Vagina (tissue), 2 donors: ENCODE measurements around the gene ZNF503. TPM values are rescaled to one million over a fixed set of nuclear protein-coding genes. Genes with fewer than 3 reads are reported as not detected.

ENCODE experiments used
- DNase-seq, 2 donors: peaks; one replicate each; pipeline ENCODE4 v3.0.0-alpha.2; 2017; ENCODE audit errors: extremely low spot score in 2 of 2
- H3K27ac ChIP-seq: fragments of 200-600 bp; sonication (generic); one replicate; pipeline ENCODE4 v1.5.1; 2019
- H3K27me3 ChIP-seq: fragments of 200-600 bp; sonication (generic); one replicate; pipeline ENCODE4 v1.5.1; 2019
- H3K36me3 ChIP-seq, 2 donors: fragments of 200-600 bp; sonication (generic); one replicate each; pipeline ENCODE4 v1.5.1; 2017 to 2019
- H3K4me1 ChIP-seq: fragments of 200-600 bp; sonication (generic); one replicate; pipeline ENCODE4 v1.5.1; 2019
- H3K4me3 ChIP-seq, 2 donors: fragments of 200-600 bp; sonication (generic); 1 replicate in 1 of 2; 2 replicates in 1 of 2; pipeline ENCODE4 v1.5.1; 2016 to 2019
- H3K9me3 ChIP-seq: fragments of 200-600 bp; sonication (generic); one replicate; pipeline ENCODE4 v1.5.1; 2019
- POLR2A ChIP-seq, 2 donors: fragments of 450-650 bp; IDR thresholded peaks; one replicate each; pipeline ENCODE4 v1.6.1; 2017; ENCODE audit warnings: antibody characterized with exemption in 2 of 2, mild to moderate bottlenecking in 2 of 2, moderate library complexity in 2 of 2
- POLR2AphosphoS5 ChIP-seq, 2 donors: sonication (generic); formaldehyde crosslinking; IDR thresholded peaks; one replicate each; pipeline ENCODE4 v1.9.0; 2017; ENCODE audit warnings: antibody characterized with exemption in 2 of 2, mild to moderate bottlenecking in 2 of 2, low read depth in 1 of 2; ENCODE audit not compliant: insufficient read depth in 1 of 2
- intact Hi-C: fragments of 100-400 bp; cut with DNase I; formaldehyde crosslinking; loops from one replicate; pipeline ENCODE4 v1.15.1; 2023
- total RNA-seq: library from RNA; depleted of rRNA; stranded (reverse); fragments of >200 nt; gene quantifications from one replicate; pipeline ENCODE4 v1.2.3, GENCODE V29; 2016
- TF ChIP-seq, protein P1 (sequence below), 3 experiments: fragments of 450-650 bp in 2 of 3; fragments of 200-600 bp in 1 of 3; sonication (generic) in 1 of 3; IDR thresholded peaks; one replicate each; pipeline ENCODE4 v1.5.1; 2017 to 2019; ENCODE audit warnings: antibody characterized with exemption in 3 of 3, mild to moderate bottlenecking in 2 of 3, moderate library complexity in 2 of 3

The ZNF503 gene
- total RNA-seq, 1 donor from 2014 or later = 24.6 TPM

DNA sequence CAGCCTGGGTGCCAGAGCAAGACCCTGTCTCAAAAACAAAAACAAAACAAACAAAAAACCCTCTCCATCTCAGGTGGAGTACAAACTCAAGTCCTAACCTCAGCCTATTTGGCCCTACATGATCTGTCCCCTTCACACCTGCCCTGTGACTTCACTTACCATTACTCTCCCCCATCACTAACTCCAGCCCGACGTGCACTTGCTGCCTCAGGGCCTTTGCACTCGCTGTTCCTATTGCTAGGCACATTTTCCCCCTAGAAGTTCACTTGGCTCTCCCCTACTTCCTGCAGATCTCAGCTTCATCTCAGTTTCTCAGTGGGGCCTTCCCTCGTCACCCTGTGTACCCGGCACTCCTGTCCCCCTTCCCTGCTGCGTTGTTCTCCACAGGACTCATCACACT lies 21.3 kb upstream of the ZNF503 start:
- H3K4me3 ChIP-seq = no peak overlapping the region
- H3K9me3 ChIP-seq = no peaks in the 10 kb centered on the region
- intact Hi-C loops = no loop called here
- H3K27ac ChIP-seq = no peak overlapping the region
- DNase-seq = no peak
- H3K36me3 ChIP-seq = no peaks in the 10 kb centered on the region
- H3K27me3 ChIP-seq = no peaks in the 10 kb centered on the region
- TF ChIP-seq POLR2AphosphoS5 (IDR thresholded peaks at IDR 0.05; ENCODE audit: insufficient read depth in 1 of 2, low read depth in 1 of 2) (no peak), POLR2A (IDR thresholded peaks at IDR 0.05) (no peak)
- TF ChIP-seq, protein P1, sequence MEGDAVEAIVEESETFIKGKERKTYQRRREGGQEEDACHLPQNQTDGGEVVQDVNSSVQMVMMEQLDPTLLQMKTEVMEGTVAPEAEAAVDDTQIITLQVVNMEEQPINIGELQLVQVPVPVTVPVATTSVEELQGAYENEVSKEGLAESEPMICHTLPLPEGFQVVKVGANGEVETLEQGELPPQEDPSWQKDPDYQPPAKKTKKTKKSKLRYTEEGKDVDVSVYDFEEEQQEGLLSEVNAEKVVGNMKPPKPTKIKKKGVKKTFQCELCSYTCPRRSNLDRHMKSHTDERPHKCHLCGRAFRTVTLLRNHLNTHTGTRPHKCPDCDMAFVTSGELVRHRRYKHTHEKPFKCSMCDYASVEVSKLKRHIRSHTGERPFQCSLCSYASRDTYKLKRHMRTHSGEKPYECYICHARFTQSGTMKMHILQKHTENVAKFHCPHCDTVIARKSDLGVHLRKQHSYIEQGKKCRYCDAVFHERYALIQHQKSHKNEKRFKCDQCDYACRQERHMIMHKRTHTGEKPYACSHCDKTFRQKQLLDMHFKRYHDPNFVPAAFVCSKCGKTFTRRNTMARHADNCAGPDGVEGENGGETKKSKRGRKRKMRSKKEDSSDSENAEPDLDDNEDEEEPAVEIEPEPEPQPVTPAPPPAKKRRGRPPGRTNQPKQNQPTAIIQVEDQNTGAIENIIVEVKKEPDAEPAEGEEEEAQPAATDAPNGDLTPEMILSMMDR (IDR thresholded peaks at IDR 0.05) = no peak
- H3K4me1 ChIP-seq = peaks cover 9% of the 10 kb centered on the region

- Histone ChIP-seq H3K36me3 (no peaks in the 10 kb centered on the region), H3K4me1 (no peaks in the 10 kb centered on the region), H3K4me3 (no peak overlapping the region), H3K9me3 (no peaks in the 10 kb centered on the region), H3K27me3 (no peaks in the 10 kb centered on the region), H3K27ac (no peak overlapping the region)
- TF ChIP-seq POLR2A (IDR thresholded peaks at IDR 0.05) = no peak
- no peak for TF ChIP-seq POLR2AphosphoS5 (IDR thresholded peaks at IDR 0.05; ENCODE audit: insufficient read depth in 1 of 2, low read depth in 1 of 2)
- TF ChIP-seq, protein P1 (IDR thresholded peaks at IDR 0.05) = no peak
- no peak for DNase-seq
- intact Hi-C loops = no loop called here
These were observed 17.1 kb upstream of the ZNF503 start for GRCh38 chr10:75418712-75419111.

DNA sequence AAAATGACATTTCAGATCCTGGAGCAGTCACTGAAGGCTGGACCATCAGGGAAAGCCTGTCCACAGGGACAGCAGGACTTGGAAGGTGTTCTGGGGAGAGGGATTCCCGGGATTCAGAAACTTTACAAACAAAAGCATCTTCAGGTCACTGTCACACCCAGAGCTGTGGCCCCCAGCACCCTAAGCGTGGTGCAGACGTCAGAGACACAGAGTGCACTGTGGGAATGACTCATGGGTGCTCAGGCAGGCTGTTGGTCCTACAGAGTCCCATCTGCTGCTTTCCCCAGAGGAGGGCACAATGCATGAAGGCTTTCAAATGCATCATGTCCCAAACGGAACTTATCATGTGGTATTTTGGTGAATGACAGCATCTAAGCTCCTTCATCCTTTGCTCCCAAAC lies 16.7 kb upstream of the ZNF503 start:
- no peak for TF ChIP-seq POLR2AphosphoS5 (IDR thresholded peaks at IDR 0.05; ENCODE audit: insufficient read depth in 1 of 2, low read depth in 1 of 2)
- TF ChIP-seq POLR2A (IDR thresholded peaks at IDR 0.05) = no peak
- TF ChIP-seq, protein P1 (IDR thresholded peaks at IDR 0.05) = no peak
- Histone ChIP-seq H3K27me3 (no peaks in the 10 kb centered on the region), H3K27ac (no peak overlapping the region), H3K4me1 (no peaks in the 10 kb centered on the region), H3K36me3 (no peaks in the 10 kb centered on the region), H3K4me3 (no peak overlapping the region), H3K9me3 (no peaks in the 10 kb centered on the region)
- DNase-seq = no peak
- intact Hi-C loops = no loop called here

DNA sequence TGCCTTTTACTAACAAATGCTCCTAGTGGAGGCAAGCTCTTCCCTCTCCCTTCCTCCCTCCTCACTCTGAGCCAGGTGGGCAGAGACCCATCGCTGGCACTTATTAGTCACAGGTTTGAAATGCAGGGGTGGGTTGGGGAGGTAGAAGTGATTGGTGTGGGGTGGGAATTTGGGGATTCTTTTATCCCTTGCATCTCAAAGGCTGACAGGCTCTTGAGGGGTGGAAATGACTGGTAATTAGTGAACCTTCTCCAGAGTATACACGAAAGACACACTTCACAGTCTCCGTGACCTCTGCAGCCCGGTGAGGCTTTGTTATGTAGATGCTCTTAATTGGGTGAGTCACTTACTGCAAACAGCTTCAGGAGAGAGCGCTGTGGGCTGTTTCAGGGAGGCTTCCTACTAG lies 16.0 kb upstream of the ZNF503 start:
- Histone ChIP-seq H3K9me3 (no peaks in the 10 kb centered on the region), H3K36me3 (no peaks in the 10 kb centered on the region), H3K4me1 (no peaks in the 10 kb centered on the region), H3K4me3 (no peak overlapping the region), H3K27me3 (no peaks in the 10 kb centered on the region), H3K27ac (no peak overlapping the region)
- intact Hi-C loops = no loop called here
- DNase-seq = no peak
- TF ChIP-seq, protein P1 (IDR thresholded peaks at IDR 0.05) = no peak
- TF ChIP-seq POLR2AphosphoS5 (IDR thresholded peaks at IDR 0.05; ENCODE audit: insufficient read depth in 1 of 2, low read depth in 1 of 2) (no peak), POLR2A (IDR thresholded peaks at IDR 0.05) (no peak)

DNA sequence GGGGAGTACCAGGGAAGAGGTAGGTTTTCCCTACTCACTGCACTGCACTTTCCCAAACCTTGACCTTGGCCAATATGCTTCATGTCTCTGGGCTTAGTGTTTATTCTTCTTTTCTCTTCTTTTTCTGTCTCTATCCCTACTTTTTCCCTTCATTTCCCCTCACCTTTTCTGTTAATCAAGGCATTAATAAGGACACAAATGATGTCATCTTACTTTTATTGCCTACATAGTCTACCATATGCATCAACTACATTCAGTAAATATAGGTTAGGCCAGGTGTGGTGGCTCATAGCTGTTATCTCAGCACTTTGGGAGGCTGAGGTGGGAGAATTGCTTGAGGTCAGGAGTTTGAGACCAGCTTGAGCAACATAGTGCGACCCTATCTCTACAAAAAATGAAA lies 13.0 kb upstream of the ZNF503 start:
- Histone ChIP-seq H3K9me3 (no peaks in the 10 kb centered on the region), H3K4me1 (peaks cover 16% of the 10 kb centered on the region), H3K27ac (no peak overlapping the region), H3K36me3 (no peaks in the 10 kb centered on the region), H3K4me3 (no peak overlapping the region), H3K27me3 (no peaks in the 10 kb centered on the region)
- TF ChIP-seq, protein P1 (IDR thresholded peaks at IDR 0.05) = no peak
- no peak for TF ChIP-seq POLR2A (IDR thresholded peaks at IDR 0.05)
- TF ChIP-seq POLR2AphosphoS5 (IDR thresholded peaks at IDR 0.05; ENCODE audit: insufficient read depth in 1 of 2, low read depth in 1 of 2) = no peak
- DNase-seq = no peak
- intact Hi-C loops = no loop called here
